ENCODE data around the gene EHF. TPM values are rescaled to one million over a fixed set of nuclear protein-coding genes. Genes with fewer than 3 reads are reported as not detected.

The EHF gene
- total RNA-seq, 2 donors from 2014 or later, result 0.50 TPM; not detected in 1

- Mint-ChIP-seq H3K4me1 (ENCODE audit: low read depth in 2 of 2) (peaks cover 6 to 7% of the 10 kb centered on the region in 2 donors), H3K9me3 (no peaks in the 10 kb centered on the region), H3K4me3 (no peak overlapping the region), H3K27me3 (peaks cover 64 to 93% of the 10 kb centered on the region in 2 donors), H3K36me3 (peaks cover 5% of the 10 kb centered on the region), H3K27ac (no peak overlapping the region)
- DNase-seq (ENCODE audit: low spot score) (no peak), ATAC-seq (no peak)
These were observed 38.3 kb downstream of the EHF start for GRCh38 chr11:34659096-34659733.

- no peak overlapping the region for H3K27ac Mint-ChIP-seq
- H3K27me3 Mint-ChIP-seq, result peaks cover 40 to 65% of the 10 kb centered on the region in 2 donors
- ATAC-seq, result no peak
- DNase-seq (ENCODE audit: low spot score), result no peak
- H3K4me3 Mint-ChIP-seq, result no peak overlapping the region
- no peaks in the 10 kb centered on the region for H3K9me3 Mint-ChIP-seq
- no peaks in the 10 kb centered on the region for H3K36me3 Mint-ChIP-seq
- no peaks in the 10 kb centered on the region for H3K4me1 Mint-ChIP-seq (ENCODE audit: low read depth in 2 of 2)
These were observed 44.4 kb downstream of the EHF start for GRCh38 chr11:34665077-34665835.

- no peak overlapping the region for H3K27ac Mint-ChIP-seq
- H3K36me3 Mint-ChIP-seq, result no peaks in the 10 kb centered on the region
- DNase-seq (ENCODE audit: low spot score), result no peak
- ATAC-seq, result no peak
- no peak overlapping the region for H3K4me3 Mint-ChIP-seq
- H3K4me1 Mint-ChIP-seq (ENCODE audit: low read depth in 2 of 2), result no peaks in the 10 kb centered on the region
- no peaks in the 10 kb centered on the region for H3K9me3 Mint-ChIP-seq
- H3K27me3 Mint-ChIP-seq, result peaks cover 34 to 59% of the 10 kb centered on the region in 2 donors
These were observed 47.1 kb downstream of the EHF start for GRCh38 chr11:34667810-34668582.

GRCh38 chr11:34668583-34669053 is 47.7 kb downstream of the EHF start:
- ATAC-seq, result no peak
- H3K4me3 Mint-ChIP-seq, result no peak overlapping the region
- no peaks in the 10 kb centered on the region for H3K9me3 Mint-ChIP-seq
- H3K36me3 Mint-ChIP-seq, result no peaks in the 10 kb centered on the region
- no peak for DNase-seq (ENCODE audit: low spot score)
- H3K27ac Mint-ChIP-seq, result no peak overlapping the region
- no peaks in the 10 kb centered on the region for H3K4me1 Mint-ChIP-seq (ENCODE audit: low read depth in 2 of 2)
- peaks cover 32 to 59% of the 10 kb centered on the region in 2 donors for H3K27me3 Mint-ChIP-seq

GRCh38 chr11:34669458-34669857 is 48.6 kb downstream of the EHF start:
- H3K27ac Mint-ChIP-seq, result no peak overlapping the region
- DNase-seq (ENCODE audit: low spot score) (no peak), ATAC-seq (no peak)
- no peak overlapping the region for H3K4me3 Mint-ChIP-seq
- H3K4me1 Mint-ChIP-seq (ENCODE audit: low read depth in 2 of 2), result no peaks in the 10 kb centered on the region
- H3K27me3 Mint-ChIP-seq, result peaks cover 34 to 63% of the 10 kb centered on the region in 2 donors
- no peaks in the 10 kb centered on the region for H3K36me3 Mint-ChIP-seq
- H3K9me3 Mint-ChIP-seq, result no peaks in the 10 kb centered on the region

GRCh38 chr11:34671117-34671516 is 50.2 kb downstream of the EHF start:
- H3K27ac Mint-ChIP-seq, result no peak overlapping the region
- ATAC-seq (no peak), DNase-seq (ENCODE audit: low spot score) (no peak)
- H3K4me1 Mint-ChIP-seq (ENCODE audit: low read depth in 2 of 2), result no peaks in the 10 kb centered on the region
- no peaks in the 10 kb centered on the region for H3K9me3 Mint-ChIP-seq
- no peaks in the 10 kb centered on the region for H3K36me3 Mint-ChIP-seq
- H3K4me3 Mint-ChIP-seq, result no peak overlapping the region
- H3K27me3 Mint-ChIP-seq, result peaks cover 40 to 71% of the 10 kb centered on the region in 2 donors

- Mint-ChIP-seq H3K27me3 (peaks cover 39 to 70% of the 10 kb centered on the region in 2 donors), H3K4me1 (ENCODE audit: low read depth in 2 of 2) (no peaks in the 10 kb centered on the region), H3K27ac (no peak overlapping the region), H3K9me3 (no peaks in the 10 kb centered on the region), H3K36me3 (no peaks in the 10 kb centered on the region), H3K4me3 (no peak overlapping the region)
- DNase-seq (ENCODE audit: low spot score), result no peak
- no peak for ATAC-seq
These were observed 51.1 kb downstream of the EHF start for GRCh38 chr11:34671946-34672345.

- Mint-ChIP-seq H3K9me3 (no peaks in the 10 kb centered on the region), H3K4me3 (no peak overlapping the region), H3K27me3 (peaks cover 31 to 61% of the 10 kb centered on the region in 2 donors), H3K27ac (no peak overlapping the region), H3K36me3 (no peaks in the 10 kb centered on the region), H3K4me1 (ENCODE audit: low read depth in 2 of 2) (no peaks in the 10 kb centered on the region)
- ATAC-seq (no peak), DNase-seq (ENCODE audit: low spot score) (no peak)
These were observed 53.1 kb downstream of the EHF start for GRCh38 chr11:34674038-34674437.

GRCh38 chr11:34676227-34676626 is 55.3 kb downstream of the EHF start:
- no peak overlapping the region for H3K27ac Mint-ChIP-seq
- no peaks in the 10 kb centered on the region for H3K4me1 Mint-ChIP-seq (ENCODE audit: low read depth in 2 of 2)
- H3K9me3 Mint-ChIP-seq, result no peaks in the 10 kb centered on the region
- H3K36me3 Mint-ChIP-seq, result no peaks in the 10 kb centered on the region
- ATAC-seq, result no peak
- H3K4me3 Mint-ChIP-seq, result no peak overlapping the region
- peaks cover 30 to 65% of the 10 kb centered on the region in 2 donors for H3K27me3 Mint-ChIP-seq
- DNase-seq (ENCODE audit: low spot score), result no peak

- DNase-seq (ENCODE audit: low spot score) (no peak), ATAC-seq (no peak)
- peaks cover 19 to 37% of the 10 kb centered on the region in 2 donors for H3K27me3 Mint-ChIP-seq
- no peaks in the 10 kb centered on the region for H3K36me3 Mint-ChIP-seq
- H3K4me3 Mint-ChIP-seq, result no peak overlapping the region
- no peaks in the 10 kb centered on the region for H3K4me1 Mint-ChIP-seq (ENCODE audit: low read depth in 2 of 2)
- H3K9me3 Mint-ChIP-seq, result no peaks in the 10 kb centered on the region
- no peak overlapping the region for H3K27ac Mint-ChIP-seq
These were observed 58.8 kb downstream of the EHF start for GRCh38 chr11:34679681-34680080.

- no peak overlapping the region for H3K27ac Mint-ChIP-seq
- H3K36me3 Mint-ChIP-seq, result no peaks in the 10 kb centered on the region
- peaks cover 0 to 3% of the 10 kb centered on the region in 2 donors for H3K4me1 Mint-ChIP-seq (ENCODE audit: low read depth in 2 of 2)
- peaks cover 18 to 31% of the 10 kb centered on the region in 2 donors for H3K27me3 Mint-ChIP-seq
- no peaks in the 10 kb centered on the region for H3K9me3 Mint-ChIP-seq
- no peak for DNase-seq (ENCODE audit: low spot score)
- ATAC-seq, result no peak
- H3K4me3 Mint-ChIP-seq, result no peak overlapping the region
These were observed 59.3 kb downstream of the EHF start for GRCh38 chr11:34680206-34680605.

- H3K36me3 Mint-ChIP-seq, result no peaks in the 10 kb centered on the region
- DNase-seq (ENCODE audit: low spot score) (no peak), ATAC-seq (no peak)
- H3K9me3 Mint-ChIP-seq, result no peaks in the 10 kb centered on the region
- H3K4me3 Mint-ChIP-seq, result no peak overlapping the region
- H3K27me3 Mint-ChIP-seq, result peaks cover 13 to 23% of the 10 kb centered on the region in 2 donors
- no peak overlapping the region for H3K27ac Mint-ChIP-seq
- H3K4me1 Mint-ChIP-seq (ENCODE audit: low read depth in 2 of 2), result peaks cover 0 to 5% of the 10 kb centered on the region in 2 donors
These were observed 60.2 kb downstream of the EHF start for GRCh38 chr11:34680918-34681586.

- no peak for DNase-seq (ENCODE audit: low spot score)
- no peak for ATAC-seq
- no peak overlapping the region for H3K4me3 Mint-ChIP-seq
- no peaks in the 10 kb centered on the region for H3K9me3 Mint-ChIP-seq
- H3K4me1 Mint-ChIP-seq (ENCODE audit: low read depth in 2 of 2), result peaks cover 0 to 5% of the 10 kb centered on the region in 2 donors
- H3K27me3 Mint-ChIP-seq, result peaks cover 9 to 13% of the 10 kb centered on the region in 2 donors
- no peak overlapping the region for H3K27ac Mint-ChIP-seq
- H3K36me3 Mint-ChIP-seq, result no peaks in the 10 kb centered on the region
These were observed 61.9 kb downstream of the EHF start for GRCh38 chr11:34682825-34683224.
